Skin epidermis (tissue), 12 donors: ENCODE data around the gene FKBP9.
"Not testable (repeated sequence)": the region's sequence is repeated elsewhere in the genome, so short reads cannot be mapped to it uniquely, and the experiment has no call there.

ENCODE experiments used
- H3K27ac ChIP-seq, 21 experiments: fragments of 200-600 bp; sonication (generic) in 11 of 21; one replicate each; pipeline ENCODE4 v1.5.0; 2020; ENCODE audit warnings: mild to moderate bottlenecking in 3 of 21, inconsistent platforms in 2 of 21, moderate library complexity in 2 of 21
- H3K4me3 ChIP-seq, 7 experiments: fragments of 200-600 bp; sonication (generic) in 2 of 7; one replicate each; pipeline ENCODE4 v1.5.0; 2020; ENCODE audit warnings: inconsistent platforms in 2 of 7, mild to moderate bottlenecking in 2 of 7, moderate library complexity in 1 of 7

FKBP9 gene

DNA sequence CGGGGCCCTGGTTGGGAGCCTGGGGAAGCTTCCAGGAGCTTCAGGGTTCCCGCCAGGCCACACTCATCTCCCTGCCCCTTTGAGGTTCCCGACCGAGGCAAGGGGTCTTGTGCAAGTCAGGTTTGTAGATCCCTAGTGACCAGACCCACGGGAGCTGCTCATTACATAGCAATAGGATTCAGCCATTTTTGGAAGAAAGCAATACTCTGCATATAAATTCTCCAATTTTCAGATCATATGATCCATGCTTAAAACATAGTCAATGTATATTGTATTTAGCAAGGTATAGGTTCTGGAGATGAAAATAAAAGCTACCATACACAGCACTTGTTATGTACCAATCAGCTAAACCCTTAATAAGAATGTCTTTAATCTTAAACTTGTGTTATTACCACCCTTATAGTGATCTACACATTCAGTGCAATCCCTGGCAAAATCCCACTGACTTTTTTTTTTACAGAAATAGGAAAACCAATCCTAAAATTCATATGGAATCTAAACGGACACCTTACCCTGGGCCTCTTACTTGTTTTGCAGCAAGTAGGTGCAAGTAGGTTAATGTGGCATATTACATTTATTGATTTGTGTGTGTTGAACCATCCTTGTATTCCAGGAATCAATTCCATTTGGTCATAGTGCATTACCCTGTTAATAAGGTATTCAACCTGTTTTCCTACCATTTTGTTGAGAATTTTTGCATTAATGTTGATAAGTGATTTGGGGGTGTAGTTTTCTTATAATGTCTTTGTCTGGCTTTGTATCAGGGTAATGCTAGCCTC is 13.8 kb upstream of the FKBP9 start:
- H3K4me3 ChIP-seq = peak overlapping the region; percentile 49 to 87 (median 68)

DNA sequence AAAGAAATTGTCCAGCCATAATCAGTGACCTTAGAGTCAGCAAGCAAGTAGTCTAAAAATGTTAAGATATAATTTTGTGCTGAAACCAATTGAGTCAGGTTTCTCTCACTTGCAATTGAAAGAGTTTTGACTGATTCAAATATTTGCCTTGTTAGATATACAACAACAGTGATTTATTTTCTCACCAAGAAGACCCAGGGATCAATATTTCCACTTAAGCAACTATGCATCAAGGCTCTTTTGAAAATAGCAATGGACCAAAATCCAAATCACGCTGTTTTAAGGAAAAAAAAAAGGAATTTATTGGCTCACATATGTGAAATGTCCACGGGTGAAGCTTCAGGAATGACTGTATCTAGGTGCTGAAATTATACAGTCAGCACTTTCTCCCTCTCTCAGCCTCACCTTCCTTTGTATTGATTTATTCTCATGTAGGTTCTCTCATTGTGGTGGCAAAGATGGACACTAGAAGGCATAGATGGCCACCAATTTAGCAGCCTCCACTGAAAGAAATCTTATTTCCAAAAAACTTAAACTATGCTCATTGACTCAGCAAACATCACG is 9.7 kb upstream of the FKBP9 start:
- Histone ChIP-seq H3K4me3 (no peak overlapping the region), H3K27ac (no peak overlapping the region)

More for the DNA sequence above, 13.8 kb upstream of the FKBP9 start:
- H3K27ac ChIP-seq = peak overlapping the region in 15 of 21 experiments; percentile 71 to 96 (median 91)

DNA sequence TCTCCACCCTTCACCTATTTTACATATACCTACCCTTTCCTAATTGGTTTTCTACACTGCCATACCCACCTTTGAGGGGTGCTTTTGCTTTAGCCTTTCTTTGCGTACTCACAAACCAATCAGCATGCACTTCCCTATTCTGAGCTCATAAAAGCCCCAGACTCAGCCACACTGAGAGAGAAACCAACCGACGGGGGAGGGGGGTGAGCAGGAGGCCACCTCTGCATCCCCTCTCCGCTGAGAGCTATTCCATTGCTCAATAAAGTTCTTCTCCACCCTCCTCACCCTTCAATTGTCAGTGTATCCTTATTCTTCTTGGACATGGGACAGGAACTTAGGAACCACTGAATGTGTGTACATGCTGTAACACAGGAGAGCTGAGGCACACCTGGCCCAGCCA is 9.0 kb upstream of the FKBP9 start:
- Histone ChIP-seq H3K4me3 (no peak overlapping the region), H3K27ac (no peak overlapping the region)

DNA sequence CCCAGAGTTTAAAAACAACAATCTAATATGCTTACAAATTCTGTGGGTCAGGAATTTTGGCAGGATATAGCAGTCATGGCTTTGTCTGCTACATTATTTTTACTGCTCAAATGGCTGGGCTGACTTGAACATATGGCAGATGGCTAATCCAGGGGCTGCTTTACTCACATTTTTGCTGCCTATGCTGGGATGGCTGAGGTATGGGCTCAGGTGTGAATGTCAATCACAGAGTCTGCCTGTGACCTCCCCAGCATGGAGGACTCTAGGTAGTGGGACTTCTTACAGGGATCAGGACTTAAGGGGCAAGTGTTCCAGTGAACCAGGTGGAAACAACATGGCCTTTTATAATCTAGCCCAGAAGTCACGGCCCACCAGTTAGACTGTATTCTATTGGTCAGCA is 4.4 kb upstream of the FKBP9 start:
- H3K4me3 ChIP-seq = no peak overlapping the region
- H3K27ac ChIP-seq = no peak overlapping the region

DNA sequence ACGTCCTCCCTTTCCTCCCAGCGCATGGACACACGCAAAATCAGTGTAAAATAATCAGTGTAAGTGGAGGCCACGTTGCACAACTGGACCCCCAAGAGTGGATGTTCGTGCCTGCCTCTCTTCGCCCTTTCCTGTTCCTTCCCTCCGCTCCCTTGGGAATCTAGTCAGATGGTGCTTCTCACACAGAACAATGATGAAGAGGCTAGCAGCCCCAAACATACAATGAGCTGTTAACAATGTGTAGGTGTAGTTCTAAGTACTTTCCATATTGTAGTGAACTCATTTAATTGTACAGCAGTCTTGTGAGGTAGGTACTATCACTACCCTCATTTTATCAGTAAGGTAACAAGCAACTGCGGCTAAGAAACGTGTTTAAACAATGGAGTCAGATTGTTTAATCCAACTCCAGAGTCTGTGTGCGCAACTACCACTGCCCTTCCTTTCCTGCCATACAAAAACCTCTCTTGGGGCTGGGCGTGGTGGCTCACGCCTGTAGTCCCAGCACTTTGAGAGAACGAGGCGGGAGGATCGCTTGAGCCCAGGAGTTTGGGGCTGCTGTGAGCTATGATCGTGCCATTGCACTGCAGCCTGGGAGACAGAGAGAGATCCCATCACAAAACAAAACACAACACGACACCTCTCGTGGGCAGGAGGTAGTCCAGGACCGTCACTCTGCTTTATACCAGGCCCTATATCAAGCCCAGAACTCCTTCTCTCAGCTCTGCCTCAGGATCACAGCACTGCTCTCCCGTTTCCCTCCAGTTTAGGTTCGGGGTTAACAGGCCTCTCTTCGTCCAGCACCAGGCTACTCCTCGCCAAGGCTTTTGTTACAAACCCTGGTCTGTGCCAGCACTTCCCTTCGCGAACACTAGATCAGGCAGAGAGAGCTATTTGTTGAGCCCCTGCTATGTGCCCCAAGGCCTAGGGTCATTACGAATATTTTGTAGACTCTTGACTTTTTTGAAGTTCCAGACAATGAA is 1.1 kb downstream of the FKBP9 start:
- peak overlapping the region; percentile 83 to 98 (median 92) for H3K27ac ChIP-seq
- peak overlapping the region; percentile 59 to 97 (median 83) for H3K4me3 ChIP-seq

DNA sequence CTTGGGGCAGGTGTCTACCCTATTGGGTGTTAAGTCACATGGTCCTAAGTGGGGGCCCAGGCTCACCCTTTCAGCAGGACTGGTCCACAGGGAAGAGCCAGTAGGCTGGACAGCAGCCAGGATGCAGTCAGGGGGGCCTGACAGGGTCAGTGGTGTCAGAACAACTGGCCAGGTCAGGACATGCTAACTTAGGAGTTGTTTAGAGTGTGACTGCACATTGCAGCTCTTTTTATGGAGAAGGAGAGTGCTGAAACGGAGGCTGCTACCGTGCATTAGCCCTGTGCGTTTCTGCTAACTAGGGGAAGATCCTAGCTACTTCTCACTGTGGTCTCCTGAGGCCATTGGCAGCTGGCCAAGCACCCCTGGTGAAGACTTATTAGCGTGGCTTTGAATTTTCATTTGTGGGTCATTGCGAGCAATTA is 6.7 kb downstream of the FKBP9 start:
- peak overlapping the region in 2 of 21 experiments; percentile 8 to 10 for H3K27ac ChIP-seq
- H3K4me3 ChIP-seq = not testable (repeated sequence)

DNA sequence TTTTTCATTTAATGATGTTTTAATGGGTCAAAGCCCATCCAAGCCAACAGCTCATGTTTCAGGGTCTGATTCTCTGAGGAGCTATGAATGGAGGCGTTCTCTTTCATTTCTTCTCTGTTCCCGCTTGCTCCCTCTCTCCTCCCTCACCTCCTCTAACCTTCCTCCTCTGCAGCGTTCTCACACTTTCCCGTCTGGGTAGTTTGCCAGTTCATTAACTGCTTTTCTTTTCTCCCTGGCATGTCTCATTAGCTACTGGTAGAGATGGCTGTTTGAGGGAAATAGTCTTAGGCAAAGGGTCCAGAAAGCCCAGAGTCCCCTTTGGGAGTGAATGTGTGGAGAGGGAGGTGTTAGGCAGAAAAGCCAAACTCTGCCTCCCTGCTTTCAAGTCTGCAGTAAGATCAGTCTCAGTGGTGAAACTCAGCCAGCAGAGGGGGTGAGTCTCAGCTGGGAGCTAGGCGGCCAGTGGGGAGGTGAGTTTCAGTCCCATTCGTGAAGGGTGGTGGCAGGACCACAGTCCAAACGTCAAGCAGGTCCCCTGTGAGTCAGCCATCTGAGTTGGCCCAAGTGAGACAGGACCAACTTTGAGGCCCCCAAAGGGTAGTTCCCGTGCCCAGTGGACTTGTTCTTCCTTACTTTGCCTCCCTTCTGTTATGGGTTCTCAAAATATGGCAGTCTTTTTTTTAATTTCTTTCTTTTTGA is 7.4 kb downstream of the FKBP9 start:
- H3K27ac ChIP-seq = peak overlapping the region in 8 of 21 experiments; percentile 14 to 58 (median 36)

DNA sequence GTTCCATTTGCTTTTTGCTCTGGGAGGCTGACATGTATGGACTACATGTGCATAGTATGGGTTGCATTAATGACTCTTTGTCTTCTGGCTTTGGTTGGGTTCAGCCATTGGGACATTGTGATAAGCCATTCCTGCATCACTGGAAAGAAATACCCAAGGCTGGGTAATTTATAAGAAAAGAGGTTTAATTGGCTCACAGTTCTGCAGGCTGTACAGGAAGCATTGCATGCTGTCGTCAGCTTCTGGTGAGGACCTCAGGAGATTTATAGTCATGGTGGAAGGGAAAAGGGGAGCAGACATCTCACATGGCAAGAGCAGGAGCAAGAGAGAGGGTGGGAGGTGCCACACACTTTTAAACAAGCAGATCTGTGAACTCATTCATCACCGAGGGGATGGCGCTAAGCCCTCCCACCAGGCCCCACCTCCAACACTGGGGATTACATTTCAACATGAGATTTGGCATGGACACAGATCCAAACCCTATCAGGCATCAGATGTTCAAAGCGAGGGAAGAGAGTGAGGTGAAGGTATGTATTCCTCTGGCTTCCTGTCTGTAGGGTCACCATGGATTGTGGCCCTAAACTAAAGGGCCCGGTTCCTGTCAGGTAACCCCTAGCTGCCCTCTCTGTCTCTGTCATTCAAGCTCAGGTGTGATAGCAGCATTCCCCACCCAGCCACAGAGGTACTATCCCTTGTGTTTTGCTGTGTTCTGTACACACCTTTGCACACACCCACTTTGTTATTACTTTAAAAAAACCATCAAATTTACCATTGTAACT is 9.4 kb downstream of the FKBP9 start:
- H3K4me3 ChIP-seq, H3K27ac ChIP-seq: not testable (repeated sequence)

More for the DNA sequence above, 7.4 kb downstream of the FKBP9 start:
- not testable (repeated sequence) for H3K4me3 ChIP-seq

DNA sequence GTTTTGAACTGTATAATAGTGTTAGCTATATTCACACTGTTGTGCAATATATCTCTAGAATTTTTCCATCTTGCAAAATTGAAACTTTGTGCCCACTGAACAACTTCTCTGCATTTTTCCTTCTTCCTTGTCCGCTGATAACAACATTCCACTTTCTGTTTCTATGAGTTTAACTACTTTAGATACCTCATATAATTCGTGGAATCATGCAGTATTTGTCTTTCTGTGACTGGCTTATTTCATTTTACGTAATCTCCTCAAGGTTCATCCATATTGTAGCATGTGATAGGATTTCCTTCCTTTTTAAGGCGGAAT is 10.0 kb downstream of the FKBP9 start:
- H3K27ac ChIP-seq, H3K4me3 ChIP-seq: not testable (repeated sequence)

DNA sequence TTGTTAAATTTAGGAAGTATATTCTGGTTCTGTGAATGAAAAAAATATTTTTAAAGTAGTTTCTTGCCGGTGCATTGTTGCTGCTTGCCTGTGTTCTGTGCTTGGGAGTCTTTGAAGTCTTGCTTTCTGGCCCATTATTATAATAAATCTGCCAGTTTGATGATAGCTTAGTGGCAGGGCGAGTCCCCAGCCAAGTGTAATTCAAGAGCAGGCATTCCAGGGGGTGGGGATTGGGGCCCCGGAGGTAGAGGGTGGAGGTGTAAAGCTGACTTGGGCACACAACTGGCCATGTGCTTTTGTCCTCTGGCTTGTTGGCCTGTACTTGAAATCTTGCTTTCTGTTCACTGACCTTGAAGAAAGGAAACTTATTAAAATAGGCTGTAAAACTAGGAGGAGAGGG is 14.7 kb downstream of the FKBP9 start:
- not testable (repeated sequence) for H3K27ac ChIP-seq

DNA sequence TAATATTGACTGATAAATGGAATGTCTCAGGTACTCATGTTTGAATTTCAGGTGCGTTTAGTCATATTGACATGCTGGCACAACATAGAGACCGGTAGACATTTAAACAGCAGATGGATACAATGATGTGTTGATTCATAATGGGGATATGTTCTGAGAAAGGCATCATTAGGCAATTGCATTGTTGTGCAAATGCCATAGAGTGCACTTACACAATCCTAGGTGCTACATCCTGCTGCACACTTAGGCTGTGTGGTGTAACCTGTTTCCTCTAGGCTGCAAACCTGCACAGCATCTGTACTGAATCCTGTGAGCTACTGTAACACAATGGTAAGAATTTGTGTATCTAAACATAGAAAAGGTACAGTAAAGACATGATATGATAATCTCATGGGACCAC is 19.9 kb downstream of the FKBP9 start:
- H3K27ac ChIP-seq, H3K4me3 ChIP-seq: not testable (repeated sequence)

More for the DNA sequence above, 14.7 kb downstream of the FKBP9 start:
- not testable (repeated sequence) for H3K4me3 ChIP-seq

DNA sequence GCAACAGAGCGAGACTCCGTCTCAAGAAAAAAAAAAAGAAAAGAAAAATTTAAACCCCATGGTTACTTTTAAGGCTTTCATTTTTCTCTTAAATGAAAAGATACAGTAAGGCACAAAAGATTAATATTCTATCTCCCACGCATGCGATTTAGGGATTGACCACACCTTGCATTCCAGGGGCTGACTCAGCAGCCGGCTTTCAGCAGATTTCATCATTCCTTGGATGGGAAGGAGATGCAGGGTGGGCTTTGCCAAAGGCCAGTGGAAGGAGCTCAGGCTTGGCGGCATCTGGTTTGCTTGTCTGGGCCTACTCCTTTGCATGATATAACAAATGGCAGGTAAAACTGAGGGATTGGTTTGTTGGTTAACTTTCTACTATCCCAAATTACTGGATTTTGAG is 22.0 kb downstream of the FKBP9 start:
- peak overlapping the region in 2 of 21 experiments; percentile 33 to 54 for H3K27ac ChIP-seq

DNA sequence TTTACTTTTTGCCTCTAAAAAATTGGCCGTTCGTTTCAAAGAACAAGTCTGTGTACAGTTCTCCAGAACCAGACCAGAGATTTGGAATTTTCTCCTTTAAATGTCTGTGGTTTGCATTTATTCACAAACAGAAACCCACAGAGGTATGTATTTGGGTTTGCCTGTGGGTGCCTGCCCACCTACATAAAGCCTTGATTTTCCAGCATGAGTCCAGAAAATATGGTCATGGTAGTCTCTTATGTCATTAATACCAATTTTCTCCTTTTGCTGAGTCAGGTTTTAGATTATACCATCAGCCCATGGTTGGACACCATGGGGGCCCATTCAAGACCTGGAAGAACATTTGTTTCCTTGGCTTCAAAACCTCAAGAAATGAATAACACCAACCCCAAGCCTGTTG is 22.7 kb downstream of the FKBP9 start:
- not testable (repeated sequence) for H3K27ac ChIP-seq, H3K4me3 ChIP-seq

More for the DNA sequence above, 22.0 kb downstream of the FKBP9 start:
- not testable (repeated sequence) for H3K4me3 ChIP-seq

DNA sequence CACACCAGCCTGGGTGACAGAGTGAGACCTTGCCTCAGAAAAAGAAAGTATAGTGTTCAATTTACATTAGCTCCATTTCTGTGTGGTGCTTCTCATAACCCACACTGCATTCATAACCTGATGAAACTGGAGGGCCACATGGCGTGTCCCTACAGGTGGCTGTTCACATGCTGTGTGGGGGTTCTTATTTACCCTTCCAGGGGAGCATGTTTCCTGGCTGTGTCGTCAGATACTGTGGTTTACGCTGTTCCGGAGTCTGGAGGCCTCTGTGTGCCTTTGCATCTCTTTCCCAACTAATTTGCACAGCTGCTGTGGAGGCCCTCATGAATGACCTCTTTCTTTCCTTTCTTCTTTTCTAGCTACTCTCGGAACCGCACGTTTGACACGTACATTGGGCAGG is 30.9 kb downstream of the FKBP9 start:
- H3K27ac ChIP-seq = not testable (repeated sequence)

DNA sequence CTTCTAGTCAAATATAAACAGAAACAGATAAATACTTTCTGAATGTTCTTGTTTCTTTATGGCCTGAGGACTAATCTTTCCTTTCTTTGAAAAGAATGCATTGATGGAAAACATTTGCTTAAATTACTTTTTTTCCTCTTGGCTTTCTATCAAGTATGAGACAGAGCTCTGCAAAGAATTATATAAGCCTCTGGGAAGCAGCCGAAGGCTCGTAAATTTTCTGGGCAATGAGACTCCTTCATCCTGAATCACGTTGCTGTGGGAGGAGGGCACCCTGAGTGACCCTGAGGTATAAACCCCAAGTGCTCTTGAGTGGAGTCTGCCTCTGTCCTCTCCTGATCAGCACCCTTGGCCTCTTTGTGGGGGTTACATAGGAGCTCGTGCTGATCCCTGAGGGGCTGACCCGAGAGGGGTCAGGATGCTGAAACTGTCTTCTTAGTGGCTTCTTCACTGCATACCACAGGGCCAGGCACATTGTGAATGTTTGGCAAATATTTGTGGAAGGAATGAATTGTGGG is 33.9 kb downstream of the FKBP9 start:
- H3K27ac ChIP-seq = peak overlapping the region in 3 of 21 experiments; percentile 21 to 29 (median 23)
- H3K4me3 ChIP-seq = not testable (repeated sequence)

More for the DNA sequence above, 30.9 kb downstream of the FKBP9 start:
- not testable (repeated sequence) for H3K4me3 ChIP-seq

DNA sequence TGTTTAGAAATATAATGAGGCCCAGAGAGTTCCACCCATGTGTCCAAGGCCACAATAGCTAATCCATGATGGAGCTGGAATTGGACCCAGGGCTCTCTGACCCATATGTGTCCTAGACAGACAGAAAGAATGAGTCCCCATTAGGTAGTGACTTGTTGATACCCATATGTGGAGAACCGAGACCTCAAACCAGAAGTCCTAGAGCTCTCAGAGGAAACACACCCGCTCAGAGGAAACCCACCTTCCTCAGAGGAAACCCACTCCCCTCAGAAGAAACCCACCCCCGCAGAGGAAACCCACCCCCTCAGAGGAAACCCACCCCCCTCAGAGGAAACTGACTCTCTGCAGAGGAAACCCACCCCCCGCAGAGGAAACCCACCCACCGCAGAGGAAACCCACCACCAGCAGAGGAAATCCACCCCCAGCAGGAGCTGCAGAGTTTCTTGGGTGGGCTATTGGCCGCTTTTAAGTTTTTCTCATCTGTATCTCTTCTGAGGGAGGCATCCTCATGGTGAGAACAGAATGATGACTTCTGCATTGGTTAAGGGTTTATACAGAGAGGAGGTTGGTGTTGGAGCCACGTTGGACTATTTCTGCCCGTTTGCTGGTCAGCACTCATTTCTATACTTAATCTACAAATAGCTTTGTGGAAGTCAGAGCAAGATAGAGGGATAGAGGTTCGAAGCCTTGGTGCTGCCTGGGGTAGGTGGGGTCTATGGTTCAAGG is 34.9 kb downstream of the FKBP9 start:
- peak overlapping the region in 6 of 21 experiments; percentile 11 to 49 (median 28) for H3K27ac ChIP-seq
- H3K4me3 ChIP-seq = not testable (repeated sequence)

DNA sequence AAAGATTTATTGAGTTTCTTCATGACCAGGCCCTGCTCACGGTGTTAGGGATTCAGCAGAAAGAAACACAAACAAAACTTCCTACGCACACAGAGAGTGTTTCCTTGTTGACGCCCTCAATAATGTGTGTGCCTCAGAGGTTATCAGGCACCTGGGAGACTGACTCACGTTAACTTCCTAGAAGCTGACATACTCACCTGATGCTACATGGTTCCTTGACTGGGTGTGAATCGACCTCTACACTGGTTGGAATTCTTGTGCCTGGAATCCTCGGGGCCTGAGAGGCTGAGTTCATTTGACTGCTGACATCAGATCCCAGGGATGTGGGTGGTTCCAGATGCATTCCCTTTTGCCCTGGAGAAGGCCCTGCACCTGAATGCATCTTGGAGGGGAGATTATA is 35.5 kb downstream of the FKBP9 start:
- not testable (repeated sequence) for H3K4me3 ChIP-seq
- H3K27ac ChIP-seq = peak overlapping the region in 3 of 21 experiments; percentile 7 to 35 (median 17)

DNA sequence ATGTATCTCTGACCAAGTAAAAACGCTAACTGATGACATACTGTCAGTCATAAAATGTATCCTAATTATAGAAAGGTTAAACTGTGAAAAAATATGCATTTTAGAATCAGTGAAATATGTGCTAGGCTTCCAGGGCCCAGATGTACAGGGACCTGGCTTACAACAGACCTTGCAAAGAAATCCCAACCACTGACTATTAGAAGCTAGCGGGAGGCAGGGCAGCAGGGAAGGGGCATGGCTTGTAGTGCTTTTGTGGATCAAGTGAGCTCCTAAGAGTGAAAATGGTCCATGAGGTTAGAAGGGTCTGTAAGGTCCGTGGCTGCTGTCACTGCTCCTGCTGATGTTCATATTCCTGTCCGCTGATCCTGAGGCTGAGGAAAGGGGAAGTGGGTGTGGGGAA is 40.7 kb downstream of the FKBP9 start:
- not testable (repeated sequence) for H3K4me3 ChIP-seq
- H3K27ac ChIP-seq = peak overlapping the region in 12 of 21 experiments; percentile 29 to 81 (median 54)
